GM12878 (cell line): ENCODE results near the gene ERP44. TPM values are rescaled to one million over a fixed set of nuclear protein-coding genes. Genes with fewer than 3 reads are reported as not detected.
A peak's percentile ranks its signal among the peaks of the same experiment; 100 is the strongest.

ENCODE experiments used
- ATF7 ChIP-seq: fragments of 450-650 bp; IDR thresholded peaks from 2 replicates; pipeline ENCODE4 v1.6.1; 2016; ENCODE audit warnings: low read depth, mild to moderate bottlenecking
- JUNB ChIP-seq: IDR thresholded peaks from 2 replicates; pipeline ENCODE4 v1.6.1; 2016; ENCODE audit warnings: antibody characterized with exemption, mild to moderate bottlenecking
- JUND ChIP-seq: IDR thresholded peaks from 2 replicates; pipeline ENCODE4 v1.6.1; 2012; ENCODE audit warnings: low read depth, mild to moderate bottlenecking, low read length, improper control_type of control experiment, moderate library complexity
- MEF2B ChIP-seq: fragments of 450-650 bp; IDR thresholded peaks from 2 replicates; pipeline ENCODE4 v1.6.1; 2018; ENCODE audit warnings: mild to moderate bottlenecking, moderate library complexity; ENCODE audit not compliant: partially characterized antibody, poor library complexity, severe bottlenecking
- MYC ChIP-seq: IDR thresholded peaks from 2 replicates; pipeline ENCODE4 v1.6.1; 2011; ENCODE audit warnings: mild to moderate bottlenecking, low read length, moderate library complexity, inconsistent platforms; ENCODE audit not compliant: insufficient read depth, insufficient replicate concordance, insufficient read length, severe bottlenecking
- NFIC ChIP-seq: IDR thresholded peaks from 2 replicates; pipeline ENCODE4 v1.6.1; 2012; ENCODE audit warnings: low read depth, mild to moderate bottlenecking, inconsistent platforms, low read length, moderate library complexity
- PAX8 ChIP-seq: fragments of 450-650 bp; IDR thresholded peaks from 2 replicates; pipeline ENCODE4 v1.6.1; 2017; ENCODE audit warnings: mild to moderate bottlenecking, moderate library complexity
- PKNOX1 ChIP-seq: fragments of 450-650 bp; IDR thresholded peaks from 2 replicates; pipeline ENCODE4 v1.6.1; 2016; ENCODE audit warnings: mild to moderate bottlenecking
- RELA ChIP-seq: fragments of 450-650 bp; IDR thresholded peaks from 2 replicates; pipeline ENCODE4 v1.8.0; 2014; ENCODE audit warnings: borderline replicate concordance; ENCODE audit not compliant: partially characterized antibody
- STAT3 ChIP-seq: IDR thresholded peaks from 2 replicates; pipeline ENCODE4 v1.6.1; 2011; ENCODE audit warnings: low read depth, low read length, improper control_type of control experiment
- TCF3 ChIP-seq: IDR thresholded peaks from 2 replicates; pipeline ENCODE4 v1.6.1; 2012; ENCODE audit warnings: low read depth, mild to moderate bottlenecking, low read length, borderline replicate concordance; ENCODE audit not compliant: insufficient read depth
- ZBED1 ChIP-seq: IDR thresholded peaks from 2 replicates; pipeline ENCODE4 v1.6.1; 2016; ENCODE audit warnings: borderline replicate concordance
- ZBTB40 ChIP-seq: fragments of 450-650 bp; IDR thresholded peaks from 2 replicates; pipeline ENCODE4 v1.6.1; 2016; ENCODE audit warnings: mild to moderate bottlenecking, moderate library complexity, borderline replicate concordance
- polyA plus RNA-seq, 11 experiments: library from polyadenylated mRNA; depleted of rRNA in 4 of 11; unstranded in 6 of 11; stranded (reverse) in 5 of 11; fragments of >200 nt; fragmentation: Nextera tagmentation in 4 of 11; fragmentation: Illumina TruSeq in 1 of 11; extraction: Ambion mirVana in 4 of 11; extraction: Trizol in 1 of 11; gene quantifications; 1 replicate in 1 of 11; 2 replicates in 10 of 11; pipeline versions ENCODE4 v1.2.1 to v1.2.3, GENCODE V29; 2011 to 2016; ENCODE audit warnings: inconsistent platforms in 2 of 11, missing spikeins in 2 of 11, low read depth in 1 of 11
- total RNA-seq, 4 experiments: library from RNA; depleted of rRNA in 3 of 4; stranded (reverse); fragments of >200 nt in 3 of 4; fragmentation: Illumina TruSeq in 1 of 4; extraction: Trizol in 1 of 4; gene quantifications; 2 replicates each; pipeline versions ENCODE4 v1.2.1 to v1.2.3, GENCODE V29; 2013 to 2021
- TF ChIP-seq, protein P1 (sequence below): fragments of 450-650 bp; IDR thresholded peaks from 2 replicates; pipeline ENCODE4 v1.6.1; 2016; ENCODE audit warnings: mild to moderate bottlenecking
- TF ChIP-seq, protein P2 (sequence below): fragments of 450-650 bp; IDR thresholded peaks from 2 replicates; pipeline ENCODE4 v1.6.1; 2017; ENCODE audit warnings: mild to moderate bottlenecking, low read depth, inconsistent platforms; ENCODE audit not compliant: poor library complexity, severe bottlenecking
- TF ChIP-seq, protein P3 (sequence below): fragments of 450-650 bp; IDR thresholded peaks from 2 replicates; pipeline ENCODE4 v1.6.1; 2018; ENCODE audit warnings: borderline replicate concordance, mild to moderate bottlenecking; ENCODE audit not compliant: partially characterized antibody

Gene ERP44
- total and polyA plus RNA-seq, 10 of the 15 experiments (the other 5 are each of a cell fraction or from before 2014, with no cell fraction given), result 11.5 to 52.4 (median 20.2) TPM

DNA sequence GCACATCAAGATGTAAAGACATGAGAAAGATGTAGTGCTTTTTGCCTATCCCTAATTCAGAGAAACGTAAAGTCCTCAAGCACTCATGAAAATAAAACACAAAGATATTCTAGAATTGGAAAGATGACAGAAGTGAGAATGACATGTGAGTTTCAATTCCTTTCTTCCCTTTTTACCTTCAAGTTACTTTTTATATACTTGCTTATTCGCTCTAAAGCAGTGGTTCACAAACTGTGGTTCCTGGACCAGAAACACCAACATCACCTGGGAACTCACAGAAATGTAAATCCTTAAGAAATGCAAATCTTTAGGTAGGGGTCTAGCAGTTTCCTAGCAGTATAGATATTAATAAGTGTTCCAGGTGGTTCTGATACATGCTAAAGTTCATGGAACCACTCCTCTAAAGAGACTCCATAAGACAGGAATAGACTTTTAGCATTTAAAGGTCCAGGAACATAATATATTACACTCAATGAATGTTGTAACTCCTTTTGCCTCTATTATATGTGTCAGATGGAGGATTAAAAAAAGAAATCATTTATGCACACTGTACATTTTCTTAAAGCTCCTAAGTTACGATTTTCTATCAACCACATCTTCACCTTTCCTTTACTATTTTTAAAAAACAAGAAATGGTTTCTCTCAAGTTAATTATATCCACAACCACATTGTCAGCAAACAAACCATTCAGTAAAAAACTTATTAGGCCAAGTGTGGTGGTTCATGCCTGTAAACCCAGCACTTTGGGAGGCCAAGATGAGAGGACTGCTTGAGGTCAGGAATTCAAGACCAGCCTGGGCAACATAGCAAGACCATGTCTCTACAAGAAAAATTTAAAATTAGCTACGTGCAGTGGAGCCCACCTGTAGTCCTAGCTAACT is 39.9 kb downstream of the ERP44 start (continued):
- TF ChIP-seq, protein P1, sequence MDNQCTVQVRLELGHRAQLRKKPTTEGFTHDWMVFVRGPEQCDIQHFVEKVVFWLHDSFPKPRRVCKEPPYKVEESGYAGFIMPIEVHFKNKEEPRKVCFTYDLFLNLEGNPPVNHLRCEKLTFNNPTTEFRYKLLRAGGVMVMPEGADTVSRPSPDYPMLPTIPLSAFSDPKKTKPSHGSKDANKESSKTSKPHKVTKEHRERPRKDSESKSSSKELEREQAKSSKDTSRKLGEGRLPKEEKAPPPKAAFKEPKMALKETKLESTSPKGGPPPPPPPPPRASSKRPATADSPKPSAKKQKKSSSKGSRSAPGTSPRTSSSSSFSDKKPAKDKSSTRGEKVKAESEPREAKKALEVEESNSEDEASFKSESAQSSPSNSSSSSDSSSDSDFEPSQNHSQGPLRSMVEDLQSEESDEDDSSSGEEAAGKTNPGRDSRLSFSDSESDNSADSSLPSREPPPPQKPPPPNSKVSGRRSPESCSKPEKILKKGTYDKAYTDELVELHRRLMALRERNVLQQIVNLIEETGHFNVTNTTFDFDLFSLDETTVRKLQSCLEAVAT, result no peak
- peak; percentile 96 for TF ChIP-seq MEF2B
- peak; percentile 97 for TF ChIP-seq ATF7
- TF ChIP-seq JUND, result peak; percentile 64; the same call in 1 of the 2 replicates
- TF ChIP-seq JUNB, result peak; percentile 78
- peak; percentile 91; the same call in 1 of the 2 replicates for TF ChIP-seq ZBED1
- 0 out of 2 replicates have a peak, but pooled peaks have one; percentile 31 for TF ChIP-seq TCF3
- TF ChIP-seq, protein P2, sequence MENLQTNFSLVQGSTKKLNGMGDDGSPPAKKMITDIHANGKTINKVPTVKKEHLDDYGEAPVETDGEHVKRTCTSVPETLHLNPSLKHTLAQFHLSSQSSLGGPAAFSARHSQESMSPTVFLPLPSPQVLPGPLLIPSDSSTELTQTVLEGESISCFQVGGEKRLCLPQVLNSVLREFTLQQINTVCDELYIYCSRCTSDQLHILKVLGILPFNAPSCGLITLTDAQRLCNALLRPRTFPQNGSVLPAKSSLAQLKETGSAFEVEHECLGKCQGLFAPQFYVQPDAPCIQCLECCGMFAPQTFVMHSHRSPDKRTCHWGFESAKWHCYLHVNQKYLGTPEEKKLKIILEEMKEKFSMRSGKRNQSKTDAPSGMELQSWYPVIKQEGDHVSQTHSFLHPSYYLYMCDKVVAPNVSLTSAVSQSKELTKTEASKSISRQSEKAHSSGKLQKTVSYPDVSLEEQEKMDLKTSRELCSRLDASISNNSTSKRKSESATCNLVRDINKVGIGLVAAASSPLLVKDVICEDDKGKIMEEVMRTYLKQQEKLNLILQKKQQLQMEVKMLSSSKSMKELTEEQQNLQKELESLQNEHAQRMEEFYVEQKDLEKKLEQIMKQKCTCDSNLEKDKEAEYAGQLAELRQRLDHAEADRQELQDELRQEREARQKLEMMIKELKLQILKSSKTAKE, result peak; percentile 62
- TF ChIP-seq PAX8, result peak; percentile 69; the same call in 1 of the 2 replicates
- TF ChIP-seq MYC, result no peak
- peak; percentile 99 for TF ChIP-seq NFIC
- TF ChIP-seq ZBTB40, result 0 out of 2 replicates have a peak, but pooled peaks have one; percentile 28
- TF ChIP-seq, protein P3, sequence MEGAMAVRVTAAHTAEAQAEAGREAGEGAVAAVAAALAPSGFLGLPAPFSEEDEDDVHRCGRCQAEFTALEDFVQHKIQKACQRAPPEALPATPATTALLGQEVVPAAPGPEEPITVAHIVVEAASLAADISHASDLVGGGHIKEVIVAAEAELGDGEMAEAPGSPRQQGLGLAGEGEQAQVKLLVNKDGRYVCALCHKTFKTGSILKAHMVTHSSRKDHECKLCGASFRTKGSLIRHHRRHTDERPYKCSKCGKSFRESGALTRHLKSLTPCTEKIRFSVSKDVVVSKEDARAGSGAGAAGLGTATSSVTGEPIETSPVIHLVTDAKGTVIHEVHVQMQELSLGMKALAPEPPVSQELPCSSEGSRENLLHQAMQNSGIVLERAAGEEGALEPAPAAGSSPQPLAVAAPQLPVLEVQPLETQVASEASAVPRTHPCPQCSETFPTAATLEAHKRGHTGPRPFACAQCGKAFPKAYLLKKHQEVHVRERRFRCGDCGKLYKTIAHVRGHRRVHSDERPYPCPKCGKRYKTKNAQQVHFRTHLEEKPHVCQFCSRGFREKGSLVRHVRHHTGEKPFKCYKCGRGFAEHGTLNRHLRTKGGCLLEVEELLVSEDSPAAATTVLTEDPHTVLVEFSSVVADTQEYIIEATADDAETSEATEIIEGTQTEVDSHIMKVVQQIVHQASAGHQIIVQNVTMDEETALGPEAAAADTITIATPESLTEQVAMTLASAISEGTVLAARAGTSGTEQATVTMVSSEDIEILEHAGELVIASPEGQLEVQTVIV, result no peak
- TF ChIP-seq STAT3, result peak; percentile 96
- peak; percentile 35; the same call in 1 of the 2 replicates for TF ChIP-seq PKNOX1
- TF ChIP-seq RELA, result no peak
